Measurements from ENCODE around the gene TCF7.

The TCF7 gene

GRCh38 chr5:134132372-134133187 is 18.1 kb downstream of the TCF7 start:
- TF ChIP-seq, protein P1, sequence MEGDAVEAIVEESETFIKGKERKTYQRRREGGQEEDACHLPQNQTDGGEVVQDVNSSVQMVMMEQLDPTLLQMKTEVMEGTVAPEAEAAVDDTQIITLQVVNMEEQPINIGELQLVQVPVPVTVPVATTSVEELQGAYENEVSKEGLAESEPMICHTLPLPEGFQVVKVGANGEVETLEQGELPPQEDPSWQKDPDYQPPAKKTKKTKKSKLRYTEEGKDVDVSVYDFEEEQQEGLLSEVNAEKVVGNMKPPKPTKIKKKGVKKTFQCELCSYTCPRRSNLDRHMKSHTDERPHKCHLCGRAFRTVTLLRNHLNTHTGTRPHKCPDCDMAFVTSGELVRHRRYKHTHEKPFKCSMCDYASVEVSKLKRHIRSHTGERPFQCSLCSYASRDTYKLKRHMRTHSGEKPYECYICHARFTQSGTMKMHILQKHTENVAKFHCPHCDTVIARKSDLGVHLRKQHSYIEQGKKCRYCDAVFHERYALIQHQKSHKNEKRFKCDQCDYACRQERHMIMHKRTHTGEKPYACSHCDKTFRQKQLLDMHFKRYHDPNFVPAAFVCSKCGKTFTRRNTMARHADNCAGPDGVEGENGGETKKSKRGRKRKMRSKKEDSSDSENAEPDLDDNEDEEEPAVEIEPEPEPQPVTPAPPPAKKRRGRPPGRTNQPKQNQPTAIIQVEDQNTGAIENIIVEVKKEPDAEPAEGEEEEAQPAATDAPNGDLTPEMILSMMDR (IDR thresholded peaks at IDR 0.05; ENCODE audit: control insufficient read depth, extremely low read depth, insufficient read depth): no peak
- H3K4me3 ChIP-seq (ENCODE audit: low read depth, low read length): no peak overlapping the region
- no peak for DNase-seq (ENCODE audit: low read depth)

DNA sequence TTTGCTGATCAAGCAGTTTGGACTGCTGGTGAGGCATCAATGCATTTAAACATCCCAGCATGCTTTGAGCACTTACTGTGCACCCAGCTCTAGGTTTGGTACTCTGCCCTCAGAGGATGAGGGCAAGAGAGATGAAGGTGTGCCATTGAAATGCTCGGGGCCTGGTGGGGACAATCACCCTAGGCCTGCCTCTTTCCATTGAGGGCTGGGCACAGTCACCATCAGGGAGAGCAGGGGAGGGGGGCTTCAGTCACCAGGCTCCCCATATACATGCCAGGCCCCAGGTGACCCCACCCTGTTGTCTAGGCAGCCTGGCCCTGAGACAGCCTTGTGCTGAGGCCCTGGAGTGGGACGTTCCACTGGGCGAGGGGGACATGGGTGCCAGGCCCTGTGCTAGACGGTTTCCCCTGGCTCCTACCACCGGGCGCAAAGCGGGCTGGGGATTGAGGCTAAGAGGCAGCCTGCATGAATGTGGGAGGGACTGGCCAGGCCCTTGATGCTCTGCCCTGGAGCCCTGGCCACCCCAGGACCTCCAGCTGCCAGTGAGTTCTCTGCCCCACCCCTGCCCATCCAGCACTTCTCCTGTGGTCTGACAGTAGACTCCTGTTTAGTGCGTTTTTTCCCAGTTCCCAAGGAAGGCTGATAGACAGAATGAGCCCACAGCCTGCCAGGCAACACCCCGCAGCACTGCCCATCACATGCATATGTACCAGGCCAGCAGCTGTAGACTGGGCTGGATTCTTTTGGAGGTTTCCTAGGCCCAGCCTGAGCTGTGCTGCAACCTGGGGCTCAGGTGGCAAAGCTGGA is 18.9 kb downstream of the TCF7 start:
- no peak overlapping the region for H3K4me3 ChIP-seq (ENCODE audit: low read depth, low read length)
- no peak for DNase-seq (ENCODE audit: low read depth)
- TF ChIP-seq, protein P1 (IDR thresholded peaks at IDR 0.05; ENCODE audit: control insufficient read depth, extremely low read depth, insufficient read depth): no peak

GRCh38 chr5:134133995-134134541 is 19.6 kb downstream of the TCF7 start:
- no peak for DNase-seq (ENCODE audit: low read depth)
- TF ChIP-seq, protein P1 (IDR thresholded peaks at IDR 0.05; ENCODE audit: control insufficient read depth, extremely low read depth, insufficient read depth): no peak
- no peak overlapping the region for H3K4me3 ChIP-seq (ENCODE audit: low read depth, low read length)

- TF ChIP-seq, protein P1 (IDR thresholded peaks at IDR 0.05; ENCODE audit: control insufficient read depth, extremely low read depth, insufficient read depth): no peak
- DNase-seq (ENCODE audit: low read depth): no peak
- no peak overlapping the region for H3K4me3 ChIP-seq (ENCODE audit: low read depth, low read length)
These were observed 20.7 kb downstream of the TCF7 start for GRCh38 chr5:134135091-134135655.

DNA sequence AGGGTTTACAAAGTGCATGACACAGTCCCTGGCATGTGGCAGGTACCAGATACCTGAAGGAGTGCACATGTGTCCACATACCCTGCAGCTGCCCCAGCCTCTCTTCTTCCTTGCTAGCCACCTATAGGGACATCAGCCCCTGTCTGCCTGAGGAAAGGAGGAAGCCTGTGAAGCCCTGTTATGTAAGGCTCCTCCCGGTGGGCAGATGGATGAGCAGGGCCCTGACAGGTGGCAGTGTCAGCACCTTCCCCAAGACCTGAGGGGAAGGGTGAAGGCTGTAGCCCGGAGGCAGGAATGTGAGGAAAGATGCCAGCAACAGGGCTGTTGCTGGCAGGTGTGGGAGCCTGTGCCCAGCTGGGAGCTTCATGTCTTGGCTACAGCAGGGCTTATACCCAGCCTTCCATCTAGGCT is 21.7 kb downstream of the TCF7 start:
- H3K4me3 ChIP-seq (ENCODE audit: low read depth, low read length): no peak overlapping the region
- DNase-seq (ENCODE audit: low read depth): no peak
- TF ChIP-seq, protein P1 (IDR thresholded peaks at IDR 0.05; ENCODE audit: control insufficient read depth, extremely low read depth, insufficient read depth): no peak

DNA sequence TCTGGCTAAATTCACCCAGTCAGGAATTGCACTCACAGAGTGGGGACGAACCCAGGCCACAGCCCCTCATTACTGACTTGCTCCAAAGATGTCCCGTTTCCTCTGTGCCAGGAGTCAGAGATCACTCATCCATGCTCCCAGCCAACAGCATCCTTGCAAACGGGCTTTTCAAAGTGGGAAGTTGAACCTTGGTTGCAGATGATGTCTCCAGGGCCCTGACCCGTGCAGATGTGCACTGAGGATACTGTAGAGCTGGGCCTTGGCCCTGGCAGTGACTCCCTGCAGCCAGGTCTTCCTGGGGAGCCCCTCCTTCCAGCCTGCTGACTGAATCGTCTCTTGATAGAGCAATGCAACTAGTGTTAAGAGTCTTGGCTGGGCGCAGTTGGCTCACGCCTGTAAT is 22.3 kb downstream of the TCF7 start:
- no peak overlapping the region for H3K4me3 ChIP-seq (ENCODE audit: low read depth, low read length)
- TF ChIP-seq, protein P1 (IDR thresholded peaks at IDR 0.05; ENCODE audit: control insufficient read depth, extremely low read depth, insufficient read depth): no peak
- no peak for DNase-seq (ENCODE audit: low read depth)
